ENCODE results near the gene ALG12. TPM values are rescaled to one million over a fixed set of nuclear protein-coding genes. Genes with fewer than 3 reads are reported as not detected.

Gene ALG12
- total RNA-seq, 3 donors from 2014 or later (not counting 1 experiment from before 2014, with no cell fraction given) = 17.2 to 22.7 (median 19.2) TPM

DNA sequence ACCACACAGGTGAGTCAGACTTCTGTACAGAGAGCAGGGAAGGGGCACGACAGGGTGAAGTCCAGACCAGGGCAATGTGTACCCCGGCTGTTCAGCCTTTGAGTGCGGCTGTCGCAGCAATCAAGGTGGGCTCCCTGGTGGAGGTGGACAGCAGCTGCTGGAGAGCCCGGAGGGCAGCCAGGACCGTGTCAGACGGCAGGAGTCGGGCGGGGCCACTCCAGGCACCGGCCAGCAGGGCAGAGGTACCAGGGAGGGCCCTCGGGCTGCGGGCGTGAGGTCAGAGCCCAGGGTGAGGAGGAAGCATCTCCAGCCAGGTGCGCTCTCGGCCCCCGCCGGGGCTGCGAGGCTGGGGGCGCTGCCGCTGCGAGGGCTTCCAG lies 41.5 kb upstream of the ALG12 start:
- Histone ChIP-seq H3K9me3 (ENCODE audit: control insufficient read depth, insufficient read depth, low read length) (no peaks in the 10 kb centered on the region), H3K27ac (ENCODE audit: low read length) (peak overlapping the region; percentile 67), H3K4me1 (ENCODE audit: control insufficient read depth, insufficient read depth, low read length) (peaks cover 35% of the 10 kb centered on the region), H3K36me3 (ENCODE audit: control insufficient read depth, insufficient read depth, low read length) (peaks cover 18% of the 10 kb centered on the region), H3K4me3 (ENCODE audit: low read length) (peak overlapping the region; percentile 44), H3K27me3 (ENCODE audit: control insufficient read depth, insufficient read depth, low read length) (no peaks in the 10 kb centered on the region)
- peak in 1 of 2 donors; percentile 58 for DNase-seq
- Mint-ChIP-seq H3K36me3 (no peaks in the 10 kb centered on the region), H3K27me3 (ENCODE audit: low read depth in 2 of 2) (no peaks in the 10 kb centered on the region), H3K4me3 (peak overlapping the region; percentile 75), H3K4me1 (peaks cover 5 to 26% of the 10 kb centered on the region in 2 donors), H3K9me3 (no peaks in the 10 kb centered on the region), H3K27ac (peak overlapping the region; percentile 75 to 83)
- 4% methylated on average over 21 of the region's 21 CpGs for WGBS (ENCODE audit: insufficient coverage)
- no peak for ATAC-seq
- no peak for TF ChIP-seq CTCF (IDR thresholded peaks at IDR 0.05)
- intact Hi-C loops (cut with micrococcal nuclease) = loop anchor here (2.0 kb wide), 1 partner anchor 23 kb away; no protein-coding TSS in a partner anchor

GRCh38 chr22:49958931-49959781 lies 40.9 kb upstream of the ALG12 start:
- peak overlapping the region; percentile 44 for H3K4me3 ChIP-seq (ENCODE audit: low read length)
- no peak for DNase-seq
- H3K36me3 ChIP-seq (ENCODE audit: control insufficient read depth, insufficient read depth, low read length) = peaks cover 15% of the 10 kb centered on the region
- Mint-ChIP-seq H3K4me3 (peak overlapping the region; percentile 75), H3K4me1 (peaks cover 5 to 25% of the 10 kb centered on the region in 2 donors), H3K27ac (peak overlapping the region; percentile 75 to 83), H3K27me3 (ENCODE audit: low read depth in 2 of 2) (no peaks in the 10 kb centered on the region), H3K36me3 (no peaks in the 10 kb centered on the region), H3K9me3 (no peaks in the 10 kb centered on the region)
- H3K9me3 ChIP-seq (ENCODE audit: control insufficient read depth, insufficient read depth, low read length) = no peaks in the 10 kb centered on the region
- H3K27ac ChIP-seq (ENCODE audit: low read length) = peak overlapping the region; percentile 67
- H3K27me3 ChIP-seq (ENCODE audit: control insufficient read depth, insufficient read depth, low read length) = no peaks in the 10 kb centered on the region
- H3K4me1 ChIP-seq (ENCODE audit: control insufficient read depth, insufficient read depth, low read length) = peaks cover 34% of the 10 kb centered on the region
- TF ChIP-seq CTCF (IDR thresholded peaks at IDR 0.05) = no peak
- ATAC-seq = no peak
- intact Hi-C loops (cut with micrococcal nuclease) = no loop called here
- WGBS (ENCODE audit: insufficient coverage) = 79% methylated on average over 29 of the region's 29 CpGs

GRCh38 chr22:49958366-49958921 lies 40.2 kb upstream of the ALG12 start:
- Histone ChIP-seq H3K4me3 (ENCODE audit: low read length) (no peak overlapping the region), H3K4me1 (ENCODE audit: control insufficient read depth, insufficient read depth, low read length) (peaks cover 33% of the 10 kb centered on the region), H3K27ac (ENCODE audit: low read length) (no peak overlapping the region), H3K36me3 (ENCODE audit: control insufficient read depth, insufficient read depth, low read length) (peaks cover 10% of the 10 kb centered on the region), H3K27me3 (ENCODE audit: control insufficient read depth, insufficient read depth, low read length) (no peaks in the 10 kb centered on the region), H3K9me3 (ENCODE audit: control insufficient read depth, insufficient read depth, low read length) (no peaks in the 10 kb centered on the region)
- no peak for ATAC-seq
- WGBS (ENCODE audit: insufficient coverage) = 95% methylated on average over 16 of the region's 16 CpGs
- H3K27ac Mint-ChIP-seq = peak overlapping the region; percentile 75 to 83
- no peak for DNase-seq
- intact Hi-C loops (cut with micrococcal nuclease) = no loop called here
- H3K36me3 Mint-ChIP-seq = no peaks in the 10 kb centered on the region
- no peaks in the 10 kb centered on the region for H3K9me3 Mint-ChIP-seq
- no peak for TF ChIP-seq CTCF (IDR thresholded peaks at IDR 0.05)
- H3K4me1 Mint-ChIP-seq = peaks cover 5 to 18% of the 10 kb centered on the region in 2 donors
- H3K4me3 Mint-ChIP-seq = peak overlapping the region; percentile 35
- H3K27me3 Mint-ChIP-seq (ENCODE audit: low read depth in 2 of 2) = no peaks in the 10 kb centered on the region
